ENCODE results near the gene TMEM158.

The TMEM158 gene

GRCh38 chr3:45198264-45199260 is 27.5 kb downstream of the TMEM158 start:
- no peak for DNase-seq

- DNase-seq = no peak
Measured at GRCh38 chr3:45194791-45195190, 31.3 kb downstream of the TMEM158 start.

GRCh38 chr3:45191924-45192417 is 34.1 kb downstream of the TMEM158 start:
- no peak for DNase-seq

GRCh38 chr3:45191424-45191823 is 34.7 kb downstream of the TMEM158 start:
- DNase-seq = no peak

- no peak for DNase-seq
Measured at GRCh38 chr3:45188719-45189659, 37.1 kb downstream of the TMEM158 start.

GRCh38 chr3:45187694-45188141 is 38.4 kb downstream of the TMEM158 start:
- no peak for DNase-seq

- DNase-seq = no peak
Measured at GRCh38 chr3:45186871-45187270, 39.2 kb downstream of the TMEM158 start.

GRCh38 chr3:45185461-45185860 is 40.6 kb downstream of the TMEM158 start:
- no peak for DNase-seq

- DNase-seq = no peak
Measured at GRCh38 chr3:45185052-45185451, 41.0 kb downstream of the TMEM158 start.

- no peak for DNase-seq
Measured at GRCh38 chr3:45183872-45184262, 42.2 kb downstream of the TMEM158 start.

GRCh38 chr3:45182915-45183871 is 42.9 kb downstream of the TMEM158 start:
- DNase-seq = no peak

- DNase-seq = no peak
Measured at GRCh38 chr3:45181496-45181895, 44.6 kb downstream of the TMEM158 start.

- DNase-seq = no peak
Measured at GRCh38 chr3:45180899-45181298, 45.2 kb downstream of the TMEM158 start.

GRCh38 chr3:45180051-45180450 is 46.0 kb downstream of the TMEM158 start:
- DNase-seq = no peak

GRCh38 chr3:45179163-45179562 is 46.9 kb downstream of the TMEM158 start:
- DNase-seq = no peak

GRCh38 chr3:45178183-45179023 is 47.7 kb downstream of the TMEM158 start:
- no peak for DNase-seq

- DNase-seq = no peak
Measured at GRCh38 chr3:45176912-45177311, 49.2 kb downstream of the TMEM158 start.

All from stimulated activated CD4-positive, alpha-beta T cell treated with anti-CD3 and anti-CD28 coated beads, Interleukin-4, amount 100 ng/mL, for 24 hours (primary cell).